HG02938 (cell line): Measurements from ENCODE around the gene MOGAT2.
"Not testable (repeated sequence)": the region's sequence is repeated elsewhere in the genome, so short reads cannot be mapped to it uniquely, and the experiment has no call there.

ENCODE experiments used
- ATAC-seq: cut with Tn5 transposase; IDR thresholded peaks from one replicate; pipeline ENCODE4 v1.9.1; 2021; ENCODE audit warnings: mild to moderate bottlenecking, moderate library complexity; ENCODE audit not compliant: unreplicated experiment

MOGAT2 gene

DNA sequence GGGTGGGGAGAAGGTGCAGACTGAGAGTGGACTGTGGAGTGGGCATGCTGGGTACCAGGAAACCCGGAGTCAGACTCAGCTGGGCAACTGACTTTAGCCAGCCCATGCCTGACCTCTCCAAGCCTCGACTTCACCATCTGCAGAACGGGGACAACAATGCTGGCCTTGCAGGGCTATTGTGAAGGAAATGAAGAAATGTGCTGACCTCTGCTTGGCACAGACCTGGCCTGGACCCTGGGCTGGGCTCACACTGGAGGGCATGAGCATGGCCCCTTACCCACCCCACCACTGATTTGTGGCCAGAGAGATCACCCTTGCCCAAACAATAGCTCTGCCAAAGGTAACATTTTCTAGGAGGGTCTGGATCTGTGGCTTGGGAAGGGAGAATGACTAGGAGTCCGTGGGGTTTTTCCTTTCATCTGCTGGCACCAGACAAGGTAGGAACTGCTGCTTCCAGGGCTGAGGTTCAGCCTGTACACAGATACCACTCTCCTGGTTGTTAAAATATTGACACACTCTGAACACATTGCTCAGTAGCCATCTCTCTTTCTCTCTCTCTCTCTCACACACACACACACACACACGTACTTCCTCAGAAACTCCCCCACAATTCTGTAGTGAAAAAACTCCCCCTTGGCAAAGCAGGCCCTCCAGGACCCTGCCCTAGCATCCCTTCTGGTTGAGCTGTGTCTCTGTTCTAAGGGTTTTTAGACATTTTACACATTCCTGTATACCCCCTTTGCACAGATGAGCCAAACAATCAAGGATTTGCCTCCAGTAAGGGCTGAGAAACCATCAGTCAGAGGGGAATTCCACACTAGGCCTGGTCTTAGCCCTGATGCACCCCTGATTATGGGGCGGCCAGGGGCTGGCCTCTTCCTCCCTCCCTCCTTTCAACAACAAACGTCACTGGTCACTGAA, 1.0 kb downstream of the MOGAT2 start:
- no peak for ATAC-seq

GRCh38 chr11:75719340-75720239, 2.0 kb downstream of the MOGAT2 start:
- no peak for ATAC-seq

GRCh38 chr11:75720639-75721038, 3.0 kb downstream of the MOGAT2 start:
- ATAC-seq: no peak

DNA sequence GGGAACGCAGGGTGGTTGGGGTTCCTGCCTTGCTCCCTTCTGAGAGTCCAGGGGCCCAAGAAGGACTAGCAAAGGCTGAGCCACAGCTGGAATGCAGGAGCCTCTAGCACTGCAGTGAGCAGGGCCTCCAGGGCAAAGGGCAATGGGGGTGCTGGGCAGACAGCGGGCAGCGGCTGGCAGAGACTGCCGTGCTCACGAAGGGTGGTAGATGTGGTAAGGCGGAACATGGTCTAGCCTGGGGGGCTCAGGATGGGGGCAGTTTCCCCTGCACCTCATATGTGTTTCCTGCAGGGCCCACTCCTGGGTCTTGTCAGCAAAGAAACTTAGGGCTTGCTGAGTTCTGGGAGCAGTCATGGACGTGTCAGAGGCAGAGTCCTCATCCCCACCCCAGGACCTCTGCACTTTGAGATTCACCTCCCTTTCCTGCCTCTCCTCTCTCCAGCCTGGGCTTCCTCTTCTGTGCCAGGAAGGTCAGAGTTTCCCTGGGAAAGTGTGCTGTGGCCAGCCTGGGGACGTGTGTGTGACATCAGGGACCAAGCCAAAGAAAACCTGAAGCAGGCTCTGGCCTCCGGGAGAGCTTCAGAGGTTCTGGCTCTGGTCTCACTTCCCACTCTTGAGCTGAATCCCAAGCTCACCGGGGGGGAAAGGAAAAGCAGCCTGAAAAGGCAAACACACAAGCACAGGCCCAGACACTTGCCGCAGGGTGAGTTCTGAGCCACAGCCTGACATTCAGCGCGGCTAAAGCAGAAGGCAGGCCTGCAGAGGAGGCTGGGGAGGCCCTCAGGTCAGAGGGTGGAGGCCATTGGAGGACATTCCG, 4.4 kb downstream of the MOGAT2 start:
- no peak for ATAC-seq

DNA sequence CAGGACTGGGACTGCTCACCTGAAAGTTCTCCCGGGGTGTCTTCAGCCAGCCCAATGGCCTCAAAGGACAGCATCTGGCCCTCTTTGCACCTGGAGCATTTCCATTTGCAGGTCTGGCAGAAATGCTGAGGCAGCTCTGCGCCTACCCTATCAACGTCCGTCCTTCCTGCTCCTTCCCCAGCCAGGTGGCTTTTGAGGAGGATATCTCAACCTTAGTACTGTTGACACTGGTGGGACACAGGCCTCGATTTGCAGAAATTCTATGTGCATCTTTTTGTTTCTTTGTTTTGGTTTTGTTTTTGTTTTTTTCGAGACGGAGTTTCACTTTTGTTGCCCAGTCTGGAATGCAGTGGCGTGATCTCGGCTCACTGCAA, 5.0 kb downstream of the MOGAT2 start:
- ATAC-seq: no peak

GRCh38 chr11:75725547-75726320, 8.1 kb downstream of the MOGAT2 start:
- ATAC-seq: no peak

DNA sequence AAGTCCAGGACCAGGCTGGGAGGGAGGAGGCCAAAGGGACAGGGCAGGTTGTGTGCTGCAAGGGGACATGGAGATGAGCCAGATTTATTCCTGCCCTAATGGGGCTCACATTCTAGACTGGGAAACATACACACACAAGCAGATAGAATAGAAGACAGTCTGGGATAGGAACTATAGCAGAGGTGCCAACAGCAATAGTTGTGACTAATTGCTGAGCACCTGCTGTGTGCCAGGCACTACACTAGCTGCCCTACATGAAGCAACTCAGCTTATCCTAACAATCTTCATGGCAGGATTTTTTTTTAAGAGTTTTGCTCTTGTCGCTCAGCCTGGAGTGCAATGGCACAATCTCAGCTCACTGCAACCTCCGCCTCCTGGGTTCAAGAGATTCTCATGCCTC, 11.4 kb downstream of the MOGAT2 start:
- ATAC-seq: no peak

- no peak for ATAC-seq
These were observed 13.5 kb downstream of the MOGAT2 start for GRCh38 chr11:75731095-75731494.

DNA sequence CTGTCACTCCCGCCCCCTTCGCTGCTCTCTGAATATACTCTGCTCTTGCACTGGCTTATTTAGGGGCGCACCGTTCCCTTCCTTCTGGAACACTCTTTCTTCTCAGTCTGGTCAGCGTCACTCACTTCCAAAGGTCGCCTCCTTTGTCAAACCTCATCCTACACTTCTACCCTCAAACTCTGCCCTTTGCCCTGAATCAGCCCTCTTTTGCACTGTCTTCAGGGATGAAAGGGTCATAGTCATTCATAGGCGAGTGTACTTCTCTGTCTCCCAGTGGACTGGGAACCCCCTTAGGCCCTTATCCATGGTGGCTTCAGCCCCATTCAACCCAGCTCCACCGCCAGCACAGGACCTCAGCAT, 15.4 kb downstream of the MOGAT2 start:
- ATAC-seq: no peak

DNA sequence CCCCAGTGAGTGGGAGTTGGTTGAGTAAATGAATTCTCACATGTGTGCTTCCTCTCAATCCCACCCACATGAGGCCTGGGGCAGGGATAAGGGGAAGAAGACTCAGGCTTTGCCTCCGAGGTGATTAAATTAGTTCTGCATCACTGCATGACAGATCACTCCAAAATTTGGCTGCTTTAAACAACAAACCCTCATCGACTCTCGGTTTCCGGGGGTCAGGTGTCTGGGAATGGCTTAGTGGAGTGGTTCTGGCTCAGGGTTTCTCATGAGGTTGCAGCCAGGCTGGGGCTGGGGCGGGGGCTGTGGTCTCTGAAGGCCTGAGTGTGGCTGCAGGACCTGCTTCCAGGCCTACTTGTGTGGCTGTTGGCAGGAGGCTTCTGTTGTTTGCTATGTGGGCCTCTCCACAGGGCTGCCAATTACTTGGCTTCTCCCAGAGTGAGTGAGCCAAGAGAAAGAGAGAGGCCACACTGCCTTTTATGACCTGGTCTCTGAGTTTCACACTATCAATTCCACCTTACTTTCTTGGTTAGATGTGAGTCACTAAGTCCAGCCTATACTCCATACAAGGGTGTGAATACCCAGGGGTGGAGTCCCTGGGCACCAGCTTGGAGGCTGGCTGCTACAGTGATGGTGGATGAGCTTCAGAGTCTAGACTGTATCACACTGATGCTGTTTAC, 15.9 kb downstream of the MOGAT2 start:
- ATAC-seq: no peak

DNA sequence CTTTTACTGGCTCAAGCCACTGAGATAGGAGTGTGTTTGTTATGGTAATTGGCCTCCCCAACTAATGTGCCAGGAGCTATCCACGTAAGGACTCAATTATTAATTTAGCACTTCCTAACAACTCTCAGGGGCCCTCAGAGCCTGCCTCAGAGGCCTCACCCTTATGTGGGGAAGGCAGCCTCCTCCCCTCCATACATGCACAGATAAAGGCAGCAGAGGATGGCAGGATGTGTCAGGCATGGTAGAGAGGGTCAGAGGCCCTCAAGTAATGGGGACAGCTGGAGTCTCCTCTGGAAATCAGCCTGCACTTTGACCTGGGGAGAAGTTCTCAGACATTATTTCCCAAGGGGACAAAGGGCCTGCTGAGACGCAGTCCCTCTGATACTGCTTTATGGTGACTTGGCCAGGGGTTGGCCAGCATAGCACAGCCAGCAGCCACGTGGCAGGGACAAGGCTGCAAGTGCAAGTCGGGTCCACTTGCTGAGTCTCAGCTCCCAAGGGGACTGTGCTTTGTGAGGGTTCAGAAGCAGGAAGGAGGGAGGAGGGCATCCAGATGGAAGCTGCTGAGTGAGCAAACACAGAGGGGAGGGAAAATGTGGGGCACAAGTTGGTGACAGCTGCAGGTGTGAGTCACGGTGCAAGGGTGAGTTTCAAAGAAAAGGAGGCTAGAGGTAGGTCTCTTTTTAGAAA, 17.0 kb downstream of the MOGAT2 start:
- ATAC-seq: no peak

DNA sequence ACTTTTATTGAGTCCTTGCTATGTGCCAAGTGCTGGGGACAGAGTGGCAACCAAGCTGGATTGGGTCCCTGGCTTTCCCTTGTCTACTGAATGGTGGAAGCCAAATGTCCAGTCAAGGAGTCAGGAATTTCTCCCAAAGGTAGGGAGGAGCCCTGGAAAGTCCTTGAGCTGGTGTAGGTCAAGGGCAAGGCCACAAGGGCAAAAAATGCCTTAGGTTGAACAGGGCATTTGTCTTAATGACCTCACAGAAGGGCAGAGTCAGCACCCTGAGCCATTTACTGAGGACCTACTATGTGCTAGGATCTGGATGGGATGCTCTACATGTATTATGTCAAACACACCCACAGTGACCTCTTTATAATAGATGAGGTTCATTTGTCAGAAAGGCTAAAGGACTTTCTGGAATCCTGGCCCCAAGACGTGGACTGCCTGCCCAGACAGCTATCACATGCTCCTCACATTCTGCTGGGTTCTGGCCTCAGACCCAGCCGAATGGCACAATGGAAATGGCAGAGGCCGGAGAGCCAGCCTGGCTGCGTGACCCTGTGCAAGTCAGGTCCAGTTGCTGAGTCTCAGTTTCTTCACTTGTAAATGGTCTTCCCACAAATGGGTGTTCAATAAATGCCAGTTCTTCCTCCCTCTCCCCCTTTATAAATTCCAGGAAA, 17.7 kb downstream of the MOGAT2 start:
- no peak for ATAC-seq

GRCh38 chr11:75737314-75737713, 19.7 kb downstream of the MOGAT2 start:
- no peak for ATAC-seq

DNA sequence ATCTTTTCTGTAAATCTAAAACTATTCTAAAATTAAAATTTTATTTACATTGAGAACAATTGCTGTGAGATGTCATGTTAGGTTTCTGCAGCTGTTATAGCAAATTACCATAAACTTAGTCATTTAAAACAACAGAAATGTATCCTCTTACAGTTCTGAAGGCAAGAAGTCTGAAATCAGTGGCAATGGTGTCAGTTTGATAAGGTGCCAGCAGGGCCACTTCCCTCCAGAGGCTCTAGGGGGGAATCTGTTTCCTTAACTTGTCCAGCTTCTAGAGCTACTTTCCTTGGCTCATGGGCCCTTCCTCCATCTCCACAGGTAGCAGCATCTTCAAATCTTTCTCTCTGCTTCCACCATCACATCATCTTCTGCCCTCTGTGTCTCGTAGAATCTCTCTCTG, 23.0 kb downstream of the MOGAT2 start:
- ATAC-seq: no peak

- ATAC-seq: not testable (repeated sequence)
These were observed 25.5 kb downstream of the MOGAT2 start for GRCh38 chr11:75743159-75743558.

- no peak for ATAC-seq
These were observed 26.3 kb downstream of the MOGAT2 start for GRCh38 chr11:75743711-75744563.

DNA sequence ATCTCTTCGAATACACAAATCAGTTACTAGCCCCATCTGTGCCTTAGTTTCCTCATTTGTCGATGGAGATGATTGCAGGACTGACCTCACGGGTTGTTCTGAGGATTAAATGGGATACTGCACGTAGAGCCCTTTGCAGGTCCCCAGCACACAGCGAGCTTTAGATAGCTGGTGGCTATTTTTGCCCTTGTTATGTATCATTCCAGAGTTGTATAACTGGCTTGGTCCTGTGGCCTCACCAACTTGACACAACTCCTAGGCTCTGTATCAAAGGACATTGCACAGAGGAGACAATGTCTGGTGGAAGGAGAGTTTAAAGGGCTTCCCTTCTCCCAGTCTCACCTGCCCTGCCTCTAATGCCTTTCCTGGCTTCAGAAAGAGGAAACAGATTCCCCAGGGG, 28.2 kb downstream of the MOGAT2 start:
- ATAC-seq: no peak
